GM18867 (cell line): ENCODE measurements around the gene ARCN1.

Source experiments
- ATAC-seq: cut with Tn5 transposase; IDR thresholded peaks from one replicate; pipeline ENCODE4 v1.9.1; 2021; ENCODE audit warnings: mild to moderate bottlenecking, moderate library complexity; ENCODE audit not compliant: unreplicated experiment

Gene ARCN1

DNA sequence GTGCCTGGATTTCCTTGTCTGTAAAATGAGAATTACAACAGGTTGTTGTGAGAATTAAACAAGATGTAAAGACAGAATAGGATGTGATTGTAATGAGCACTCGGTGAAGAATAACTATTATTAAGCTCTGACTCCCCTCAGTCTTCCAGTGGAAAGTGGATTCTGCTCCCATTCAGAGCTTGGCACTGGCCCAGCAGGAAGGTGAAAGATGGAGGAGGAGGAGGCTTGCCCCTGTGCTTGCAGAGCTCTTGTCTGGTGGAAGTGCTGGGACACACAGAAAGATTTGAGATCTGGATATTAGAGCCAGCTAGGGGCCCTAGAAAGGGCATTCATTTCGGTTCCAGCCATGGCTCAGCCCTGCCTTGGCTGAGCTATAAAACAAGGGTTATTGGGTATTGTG lies 63.4 kb downstream of the ARCN1 start:
- no peak for ATAC-seq

DNA sequence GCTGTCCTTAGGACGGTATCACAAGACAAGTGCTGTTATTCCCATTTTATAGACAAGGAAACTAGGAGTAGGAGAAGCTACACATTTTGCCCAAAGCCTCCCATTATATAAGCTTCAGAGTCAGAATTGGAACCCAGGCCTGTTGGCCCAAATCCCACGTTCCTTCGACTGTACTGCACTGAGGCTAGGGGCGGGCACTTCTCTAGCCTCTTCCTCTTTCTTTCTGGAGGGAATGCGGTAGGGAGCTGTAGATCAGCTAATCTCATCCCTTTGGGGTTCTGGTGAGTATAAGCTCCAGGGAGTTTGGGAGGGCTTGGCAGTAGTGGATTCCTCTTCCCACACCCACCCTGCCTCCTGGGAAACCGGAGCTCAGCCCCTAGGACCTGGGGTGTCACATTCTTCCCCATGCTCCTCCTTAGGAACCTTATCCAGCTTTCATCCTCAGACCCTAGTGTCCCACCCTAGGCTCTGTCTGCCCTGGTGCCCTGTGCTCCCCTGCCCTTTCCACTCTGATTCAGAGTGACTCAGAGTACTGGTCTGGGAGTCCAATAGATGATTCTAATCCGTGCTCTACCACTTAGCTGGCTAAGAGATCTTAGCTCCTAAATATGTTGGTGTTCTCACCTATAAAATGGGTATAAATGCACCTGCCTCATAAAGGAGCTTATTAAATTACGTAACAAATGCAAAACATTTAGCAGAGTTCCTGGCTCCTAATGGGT lies 64.5 kb downstream of the ARCN1 start:
- ATAC-seq = no peak

DNA sequence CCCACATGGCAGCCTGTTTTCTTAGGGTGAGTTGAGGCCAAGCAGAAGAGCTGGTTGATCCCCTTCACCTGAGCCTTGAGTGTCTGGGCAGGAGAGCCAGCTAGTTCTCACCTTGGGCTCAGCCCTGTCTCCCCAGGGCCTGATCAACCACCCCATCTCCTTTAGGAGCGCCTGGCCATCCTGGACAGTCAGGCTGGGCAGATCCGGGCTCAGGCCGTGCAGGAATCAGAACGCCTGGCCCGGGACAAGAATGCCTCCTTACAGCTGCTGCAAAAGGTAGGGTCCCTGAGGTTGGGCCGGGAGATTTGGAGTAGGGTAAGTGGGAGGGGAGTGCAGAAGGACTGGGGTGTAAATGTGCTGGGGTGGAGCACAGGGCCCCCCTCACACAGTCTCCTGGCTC lies 66.5 kb downstream of the ARCN1 start:
- no peak for ATAC-seq

DNA sequence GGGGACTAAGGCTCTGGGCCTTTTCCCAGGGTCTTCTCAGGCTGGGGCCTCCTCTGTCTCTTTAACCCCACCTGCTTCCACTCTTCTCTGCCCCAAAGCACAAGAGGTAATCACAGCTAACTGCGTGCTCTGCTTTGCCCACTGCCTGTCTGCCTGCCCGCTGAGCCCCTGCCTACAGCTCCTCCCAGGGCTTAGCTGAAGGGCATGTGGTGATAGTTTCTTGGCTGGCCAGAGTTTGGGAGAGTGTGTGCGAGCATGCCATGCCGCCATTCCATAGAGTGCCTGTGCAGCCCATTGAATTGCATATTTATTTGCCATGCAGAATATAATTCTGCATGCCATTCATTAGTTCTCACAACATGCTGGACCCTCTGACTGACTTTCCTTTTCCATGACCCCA lies 67.7 kb downstream of the ARCN1 start:
- no peak for ATAC-seq

DNA sequence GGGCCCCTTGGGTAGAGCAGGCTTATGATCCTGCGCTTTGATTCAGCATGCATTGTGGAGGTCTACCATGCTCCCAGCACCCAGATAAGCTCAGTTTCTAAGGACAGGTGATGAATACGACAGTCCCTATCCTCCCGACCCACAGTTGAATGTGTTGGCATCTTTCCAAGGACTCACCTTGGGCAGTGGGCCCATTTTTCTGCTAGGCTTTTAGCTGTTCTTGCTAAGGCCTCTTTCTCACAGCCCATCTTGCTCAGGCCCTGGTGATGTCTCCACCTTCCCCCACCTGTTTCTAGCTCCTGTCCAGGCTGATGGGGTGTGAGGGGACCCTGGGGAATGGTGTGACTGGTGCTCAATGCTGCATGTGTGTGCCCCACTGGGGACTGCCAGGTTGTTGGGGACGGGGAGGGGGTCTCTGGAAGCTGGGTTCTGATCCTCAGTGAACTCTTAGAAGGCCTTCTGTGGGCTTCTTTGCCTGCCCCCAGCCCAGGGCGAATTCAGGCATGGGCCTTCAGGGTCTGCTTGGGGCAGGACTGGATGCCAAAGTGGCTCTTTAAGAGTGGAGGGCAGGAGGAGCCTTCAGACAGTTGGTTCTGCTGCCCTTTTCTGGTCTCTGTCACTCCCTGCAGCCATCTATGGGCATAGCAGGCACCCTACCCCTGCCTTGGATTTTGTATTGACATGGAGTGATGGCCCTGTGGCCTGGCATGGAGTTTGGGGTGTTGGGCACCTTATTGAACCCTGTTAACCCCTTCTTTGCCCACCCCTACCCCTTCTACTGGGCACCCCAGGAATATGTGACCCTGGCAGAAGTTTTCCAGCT lies 68.3 kb downstream of the ARCN1 start:
- no peak for ATAC-seq

DNA sequence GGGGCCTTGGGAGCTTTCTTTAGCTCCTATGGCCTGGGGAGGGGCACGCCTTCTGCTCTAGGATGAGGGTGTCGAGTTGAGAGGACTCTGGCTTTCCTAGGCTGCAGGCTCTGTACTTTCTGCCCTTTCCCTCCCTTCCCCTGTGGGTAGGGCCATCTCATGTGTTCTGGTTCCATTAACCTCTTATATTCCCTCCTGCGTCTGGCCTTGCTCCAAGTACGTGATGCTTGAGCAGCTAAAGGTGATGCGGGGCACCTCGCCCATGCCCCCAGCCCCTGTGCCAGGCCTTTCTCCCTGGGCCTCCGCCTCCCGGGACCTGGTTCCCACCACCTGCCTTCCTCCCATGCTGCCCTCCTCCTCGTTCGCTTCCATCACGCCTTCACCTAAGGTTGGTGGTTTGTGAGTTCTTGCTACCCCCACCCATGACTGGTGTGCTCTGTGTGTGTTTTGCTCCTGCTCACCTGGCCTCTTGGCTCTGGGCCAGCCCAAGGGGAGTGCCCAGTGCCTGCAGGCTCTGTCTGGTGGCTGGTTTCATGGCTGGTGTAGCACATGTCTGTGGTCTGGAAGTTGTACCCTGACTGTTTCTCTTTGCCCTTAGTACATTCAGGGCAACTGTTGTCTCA lies 69.3 kb downstream of the ARCN1 start:
- ATAC-seq = no peak

DNA sequence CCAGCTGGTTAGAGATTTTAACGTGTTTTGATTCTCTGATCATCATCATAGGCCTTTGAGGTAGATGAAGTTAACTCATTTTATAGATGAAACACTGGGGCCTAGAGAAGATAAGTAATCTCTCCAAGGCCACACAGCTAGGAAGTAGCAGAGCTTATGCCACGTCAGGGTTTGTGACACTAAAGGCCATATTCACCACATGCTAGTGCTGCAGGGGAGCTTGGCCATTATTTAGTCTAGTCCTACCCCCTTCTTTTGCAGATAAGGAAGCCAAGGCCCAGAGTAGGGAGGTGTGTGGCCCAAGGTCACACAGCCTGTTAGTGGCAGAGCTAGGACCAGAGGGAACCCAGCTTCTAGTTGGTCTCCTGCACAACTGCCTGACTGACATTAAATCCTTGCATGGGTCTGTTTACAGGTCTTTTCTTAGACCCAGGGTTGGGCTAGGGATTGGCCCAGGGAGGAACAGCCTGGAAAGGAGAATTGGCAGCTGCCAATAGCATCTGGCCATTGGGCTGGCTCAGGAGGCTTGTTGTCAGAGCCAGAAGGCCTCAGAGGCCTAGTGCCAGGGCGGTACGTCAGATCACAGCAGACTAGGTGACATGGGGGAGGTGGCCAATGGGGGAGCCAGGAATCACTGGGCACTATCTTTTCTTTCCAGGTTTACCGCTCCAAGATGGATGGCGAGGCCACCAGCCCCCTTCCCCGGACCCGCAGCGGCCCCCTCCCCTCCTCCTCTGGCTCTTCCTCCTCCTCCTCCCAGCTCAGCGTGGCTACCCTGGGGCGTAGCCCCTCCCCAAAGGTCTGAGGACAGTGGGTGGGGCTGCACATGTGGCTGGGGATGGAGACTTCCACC lies 71.2 kb downstream of the ARCN1 start:
- no peak for ATAC-seq

DNA sequence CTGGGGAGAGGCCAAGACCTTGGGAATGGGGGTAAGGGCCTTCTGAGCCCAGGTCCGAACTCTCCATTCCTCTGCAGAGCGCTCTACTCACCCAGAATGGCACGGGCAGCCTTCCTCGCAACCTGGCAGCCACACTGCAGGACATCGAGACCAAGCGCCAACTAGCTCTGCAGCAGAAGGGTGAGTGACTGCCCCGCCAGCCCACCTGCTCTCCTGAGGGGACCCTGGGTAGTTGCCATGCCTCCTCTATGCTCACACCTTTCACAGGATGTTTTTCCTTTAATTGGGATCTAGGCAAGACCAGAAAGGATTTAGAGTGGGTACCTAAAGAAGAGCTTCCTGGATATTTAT lies 71.8 kb downstream of the ARCN1 start:
- no peak for ATAC-seq

DNA sequence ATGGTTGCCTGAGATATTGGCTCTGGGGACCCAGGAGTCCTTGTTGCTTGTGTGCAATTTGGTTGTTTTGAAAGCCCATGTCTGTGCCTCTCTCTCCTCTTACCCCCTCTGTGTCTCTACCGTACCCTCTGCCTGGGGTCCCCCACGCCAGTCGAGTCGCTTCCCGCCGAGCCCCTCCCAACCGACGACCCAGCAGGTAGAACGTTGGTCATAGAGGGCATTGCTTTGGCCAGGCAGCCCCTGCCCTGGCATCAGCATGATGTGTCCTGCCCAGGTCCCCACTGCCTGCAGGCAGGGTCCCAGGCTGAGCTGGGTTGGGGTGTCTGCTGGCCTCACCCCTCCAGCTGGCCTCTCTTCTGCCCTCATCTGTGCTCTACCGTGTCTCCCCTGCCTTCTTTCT lies 72.3 kb downstream of the ARCN1 start:
- ATAC-seq = no peak

DNA sequence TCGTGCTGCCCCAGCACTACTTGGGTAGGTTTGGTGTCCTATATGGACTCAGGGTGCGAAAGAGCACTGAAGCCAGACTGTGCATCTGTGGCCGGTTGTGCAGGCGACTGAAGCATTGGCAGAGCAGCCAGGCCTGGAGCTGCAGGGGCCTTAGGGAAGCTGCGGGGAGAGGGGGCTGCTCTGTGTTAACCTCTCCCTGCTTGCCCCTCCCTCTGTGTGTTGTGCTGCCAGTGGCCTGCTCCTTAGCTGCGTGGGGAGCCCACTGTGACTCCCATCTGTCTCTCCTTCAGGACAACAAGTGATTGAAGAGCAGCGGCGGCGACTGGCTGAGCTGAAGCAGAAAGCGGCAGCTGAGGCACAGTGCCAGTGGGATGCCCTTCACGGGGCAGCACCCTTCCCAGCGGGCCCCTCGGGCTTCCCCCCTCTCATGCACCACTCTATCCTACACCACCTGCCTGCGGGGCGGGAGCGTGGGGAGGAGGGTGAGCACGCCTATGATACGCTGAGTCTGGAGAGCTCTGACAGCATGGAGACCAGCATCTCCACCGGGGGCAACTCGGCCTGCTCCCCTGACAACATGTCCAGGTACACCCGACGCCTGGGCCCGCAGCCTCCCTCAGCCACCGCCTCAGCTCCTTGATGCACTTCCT lies 73.0 kb downstream of the ARCN1 start:
- ATAC-seq = no peak

DNA sequence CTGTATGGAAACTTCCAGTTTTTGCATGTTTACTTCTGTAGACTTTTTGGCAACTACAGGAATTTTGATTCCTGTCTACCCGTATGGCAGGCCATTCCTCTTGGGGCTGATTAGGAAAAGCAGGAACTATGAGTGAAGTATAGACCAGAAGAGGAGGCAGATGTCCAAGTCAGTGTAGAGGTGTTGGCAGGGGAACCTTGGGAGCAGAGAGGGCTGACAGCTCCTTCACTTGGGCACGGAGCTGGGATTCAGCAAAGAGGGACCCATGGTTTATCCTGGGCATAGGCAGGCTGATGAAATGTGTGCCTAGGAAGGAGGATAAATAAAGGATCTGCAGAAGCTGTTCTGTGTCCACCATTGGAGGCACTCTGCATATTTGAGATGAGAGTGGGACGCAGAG lies 74.2 kb downstream of the ARCN1 start:
- no peak for ATAC-seq

DNA sequence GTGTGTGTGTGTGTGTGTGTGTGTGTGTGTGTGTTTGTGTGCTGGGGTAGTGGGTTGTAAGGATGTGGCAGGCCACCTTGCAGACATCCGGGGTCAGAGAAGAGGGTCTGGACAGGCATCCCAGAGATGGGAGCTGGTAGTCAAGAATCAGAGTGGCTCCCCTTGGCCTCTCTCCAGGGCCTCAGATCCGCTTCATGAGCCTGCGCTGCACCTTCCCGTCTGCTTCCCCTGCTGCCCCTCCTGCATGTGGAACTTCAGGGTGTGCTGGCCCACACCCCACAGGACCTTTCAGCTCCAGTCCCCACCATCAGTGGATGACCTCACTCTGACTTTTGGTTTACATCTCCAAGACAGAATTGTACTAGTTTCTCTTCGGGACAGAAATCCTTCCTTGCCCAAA lies 76.1 kb downstream of the ARCN1 start:
- no peak for ATAC-seq

DNA sequence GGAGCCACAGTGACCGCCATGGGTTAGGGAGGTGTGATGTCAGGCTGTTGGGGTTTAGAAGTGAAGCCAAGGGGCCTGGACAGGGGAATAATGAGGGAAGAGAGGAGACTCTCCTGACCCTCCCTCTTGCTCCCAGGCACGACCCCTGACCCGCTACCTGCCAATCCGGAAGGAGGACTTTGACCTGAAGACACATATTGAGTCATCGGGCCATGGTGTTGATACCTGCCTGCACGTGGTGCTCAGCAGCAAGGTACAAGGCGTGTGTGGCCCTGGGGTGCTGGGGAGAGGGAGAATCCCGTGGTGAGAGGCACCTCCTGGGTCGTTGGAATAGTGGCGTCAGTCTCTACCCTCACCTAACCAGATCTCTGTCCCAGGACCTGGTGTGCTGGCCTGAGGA lies 77.7 kb downstream of the ARCN1 start:
- no peak for ATAC-seq

DNA sequence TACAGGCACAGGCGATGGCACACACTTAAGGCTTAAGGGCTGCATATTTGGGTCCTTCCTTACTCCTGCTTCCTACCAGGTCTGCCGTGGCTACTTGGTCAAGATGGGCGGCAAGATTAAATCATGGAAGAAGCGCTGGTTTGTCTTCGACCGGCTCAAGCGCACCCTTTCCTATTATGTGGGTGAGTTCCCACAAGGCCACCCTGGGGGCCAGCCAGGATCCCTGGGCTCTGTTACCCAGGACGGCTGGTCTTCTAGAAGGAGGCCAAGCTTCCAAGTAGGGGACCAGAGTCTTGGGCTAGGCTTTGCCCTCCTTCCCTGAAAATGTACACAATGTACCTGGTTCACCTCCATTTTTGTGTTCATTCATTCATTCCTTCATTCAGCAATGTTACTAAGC lies 78.2 kb downstream of the ARCN1 start:
- ATAC-seq = no peak

DNA sequence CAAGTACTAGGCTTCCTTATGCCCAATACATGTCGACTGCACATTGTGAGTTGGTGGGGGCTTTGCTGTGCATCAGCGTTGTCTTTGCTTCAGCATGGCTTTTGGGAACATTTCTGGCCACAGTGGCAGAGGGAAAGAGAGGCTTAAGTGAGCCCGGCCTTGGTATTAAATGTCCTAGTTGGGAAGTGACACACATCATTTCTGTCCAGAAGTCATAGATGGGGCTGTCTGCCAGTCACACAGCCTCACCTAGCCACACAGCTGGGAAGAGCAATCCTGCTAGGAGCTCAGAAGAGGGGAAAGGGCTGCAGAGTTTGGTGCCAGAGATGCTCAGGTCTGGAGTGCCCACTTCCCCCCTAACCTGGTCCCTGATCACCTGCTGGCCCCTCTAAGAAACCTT lies 79.6 kb downstream of the ARCN1 start:
- no peak for ATAC-seq
